Activated T-cell treated with anti-CD3 and anti-CD28 coated beads, Interleukin-2, amount 50 U/mL, for 48 hours (primary cell): Measurements from ENCODE around the gene RACGAP1.

ENCODE experiments used
- DNase-seq, 2 experiments: peaks; one replicate each; pipeline ENCODE4 v3.0.0-alpha.2; 2020

RACGAP1 gene

GRCh38 chr12:49984476-49985359 lies 40.6 kb downstream of the RACGAP1 start:
- DNase-seq, result no peak

- no peak for DNase-seq
Observed at GRCh38 chr12:49983892-49984291, 41.4 kb downstream of the RACGAP1 start.

- DNase-seq, result no peak
Observed at GRCh38 chr12:49982246-49983087, 42.8 kb downstream of the RACGAP1 start.

GRCh38 chr12:49980501-49981349 lies 44.6 kb downstream of the RACGAP1 start:
- no peak for DNase-seq

- no peak for DNase-seq
Observed at GRCh38 chr12:49979791-49980190, 45.5 kb downstream of the RACGAP1 start.

- no peak for DNase-seq
Observed at GRCh38 chr12:49979016-49979586, 46.2 kb downstream of the RACGAP1 start.

GRCh38 chr12:49978125-49978524 lies 47.2 kb downstream of the RACGAP1 start:
- no peak for DNase-seq

GRCh38 chr12:49976557-49976956 lies 48.7 kb downstream of the RACGAP1 start:
- no peak for DNase-seq

- no peak for DNase-seq
Observed at GRCh38 chr12:49975318-49975761, 50.0 kb downstream of the RACGAP1 start.

GRCh38 chr12:49974677-49975317 lies 50.5 kb downstream of the RACGAP1 start:
- no peak for DNase-seq

- no peak for DNase-seq
Observed at GRCh38 chr12:49974231-49974675, 51.0 kb downstream of the RACGAP1 start.

GRCh38 chr12:49973361-49973830 lies 51.9 kb downstream of the RACGAP1 start:
- no peak for DNase-seq

GRCh38 chr12:49972641-49973360 lies 52.5 kb downstream of the RACGAP1 start, which contains the start of gene AQP6:
Gene AQP6, plus strand, starts transcription at chr12:49972947. Its CDS starts 227 bp downstream, at chr12:49973174.
- DNase-seq, result no peak

GRCh38 chr12:49972129-49972528 lies 53.2 kb downstream of the RACGAP1 start:
- no peak for DNase-seq

- DNase-seq, result no peak
Observed at GRCh38 chr12:49971141-49971540, 54.2 kb downstream of the RACGAP1 start.

GRCh38 chr12:49970658-49971057 lies 54.6 kb downstream of the RACGAP1 start:
- DNase-seq, result no peak

- no peak for DNase-seq
Observed at GRCh38 chr12:49969651-49970429, 55.5 kb downstream of the RACGAP1 start.

- no peak for DNase-seq
Observed at GRCh38 chr12:49969027-49969426, 56.3 kb downstream of the RACGAP1 start.

- no peak for DNase-seq
Observed at GRCh38 chr12:49968471-49968870, 56.8 kb downstream of the RACGAP1 start.

GRCh38 chr12:49967777-49968250 lies 57.5 kb downstream of the RACGAP1 start:
- DNase-seq, result no peak
